Activated naive CD8-positive, alpha-beta T cell treated with anti-CD3 and anti-CD28 coated beads for 36 hours (primary cell): ENCODE results near the gene HUNK. TPM values are rescaled to one million over a fixed set of nuclear protein-coding genes. Genes with fewer than 3 reads are reported as not detected.

Experiments
- DNase-seq: peaks from one replicate; pipeline ENCODE4 v3.0.0; 2021
- H3K27ac Mint-ChIP-seq: one replicate; pipeline ENCODE4 v1.8.0; 2022; ENCODE audit warnings: mild to moderate bottlenecking, moderate library complexity, mixed read lengths
- H3K27me3 Mint-ChIP-seq: one replicate; pipeline ENCODE4 v1.8.0; 2022; ENCODE audit warnings: mild to moderate bottlenecking, mixed read lengths
- H3K36me3 Mint-ChIP-seq: one replicate; pipeline ENCODE4 v1.8.0; 2021; ENCODE audit warnings: mild to moderate bottlenecking, mixed read lengths
- H3K4me1 Mint-ChIP-seq: one replicate; pipeline ENCODE4 v1.8.0; 2021; ENCODE audit warnings: mixed read lengths
- H3K4me3 Mint-ChIP-seq: one replicate; pipeline ENCODE4 v1.8.0; 2022; ENCODE audit warnings: mild to moderate bottlenecking, moderate library complexity, mixed read lengths
- H3K9me3 Mint-ChIP-seq: one replicate; pipeline ENCODE4 v1.8.0; 2022; ENCODE audit warnings: mixed read lengths
- total RNA-seq, 2 experiments: library from RNA; stranded (reverse); gene quantifications; one replicate each; pipeline ENCODE4 v1.2.3, GENCODE V29; 2021

Gene HUNK
- total RNA-seq, 2 experiments from 2014 or later: 0.42 to 0.54 TPM

GRCh38 chr21:31879241-31879650 is 6.4 kb downstream of the HUNK start:
- H3K36me3 Mint-ChIP-seq: no peaks in the 10 kb centered on the region
- H3K4me1 Mint-ChIP-seq: no peaks in the 10 kb centered on the region
- H3K27me3 Mint-ChIP-seq: peaks cover 37% of the 10 kb centered on the region
- H3K4me3 Mint-ChIP-seq: no peak overlapping the region
- H3K9me3 Mint-ChIP-seq: no peaks in the 10 kb centered on the region
- no peak for DNase-seq
- no peak overlapping the region for H3K27ac Mint-ChIP-seq

DNA sequence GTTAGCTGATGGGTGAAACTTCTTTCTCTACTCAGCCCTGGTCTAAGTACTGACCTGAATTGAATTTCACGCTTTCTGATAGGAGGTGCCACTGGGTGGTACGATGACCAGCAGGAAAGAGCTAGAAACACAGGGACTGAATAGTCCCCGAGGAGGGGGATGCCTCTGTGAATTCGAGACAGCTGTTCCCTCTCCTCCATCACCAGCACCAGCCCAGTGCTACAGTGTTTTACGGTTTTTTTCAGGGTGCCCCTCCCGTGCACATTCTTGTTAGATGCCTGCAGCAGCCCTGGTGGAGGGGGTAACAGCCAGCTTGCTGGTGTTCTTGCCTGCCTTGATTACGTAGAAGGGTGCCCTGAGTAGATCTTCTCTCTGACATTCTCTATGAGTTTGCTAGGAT is 7.1 kb downstream of the HUNK start:
- Mint-ChIP-seq H3K4me1 (no peaks in the 10 kb centered on the region), H3K27ac (no peak overlapping the region), H3K9me3 (no peaks in the 10 kb centered on the region), H3K4me3 (no peak overlapping the region), H3K36me3 (no peaks in the 10 kb centered on the region), H3K27me3 (peaks cover 32% of the 10 kb centered on the region)
- DNase-seq: no peak

DNA sequence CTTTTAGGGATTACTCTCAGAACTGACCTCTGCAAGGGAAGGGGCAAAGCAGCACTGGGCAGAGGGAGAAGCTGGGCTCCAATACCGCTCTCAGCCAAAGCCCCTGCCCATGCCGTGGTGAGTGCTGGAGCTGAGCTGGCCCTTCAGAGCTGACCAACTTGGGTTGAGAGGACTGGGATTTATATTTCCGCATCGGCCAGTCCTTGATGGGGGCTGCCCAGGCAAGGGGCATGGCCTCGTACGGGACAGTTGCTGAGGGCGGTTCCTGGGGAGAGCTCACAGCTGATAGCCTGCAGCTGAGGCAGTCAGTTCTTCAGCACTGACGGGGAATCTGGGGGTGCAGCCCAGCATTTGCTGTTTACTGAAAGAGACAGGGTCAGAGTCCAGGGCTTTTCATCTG is 8.0 kb downstream of the HUNK start:
- H3K27ac Mint-ChIP-seq: no peak overlapping the region
- no peaks in the 10 kb centered on the region for H3K9me3 Mint-ChIP-seq
- no peak overlapping the region for H3K4me3 Mint-ChIP-seq
- H3K27me3 Mint-ChIP-seq: peaks cover 23% of the 10 kb centered on the region
- H3K4me1 Mint-ChIP-seq: no peaks in the 10 kb centered on the region
- DNase-seq: no peak
- H3K36me3 Mint-ChIP-seq: no peaks in the 10 kb centered on the region

DNA sequence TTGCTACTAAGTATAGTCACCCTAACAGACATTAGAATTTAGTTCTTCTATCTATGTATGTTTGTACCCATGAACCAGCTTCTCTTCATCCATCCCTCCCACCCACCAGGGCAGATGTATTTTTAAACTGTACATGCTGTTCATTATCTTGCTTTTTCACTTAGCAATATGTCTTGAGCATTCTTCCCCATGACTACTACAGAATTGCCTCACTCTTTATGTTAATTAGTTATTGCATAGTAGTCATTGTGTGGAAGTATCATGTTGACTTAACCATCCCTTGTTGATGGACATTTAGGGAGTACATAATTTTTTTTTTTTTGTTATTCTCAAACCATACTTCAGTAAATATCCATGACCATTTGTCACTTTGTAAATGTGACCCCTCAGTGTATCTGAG is 9.9 kb downstream of the HUNK start:
- DNase-seq: no peak
- no peaks in the 10 kb centered on the region for H3K4me1 Mint-ChIP-seq
- peaks cover 11% of the 10 kb centered on the region for H3K27me3 Mint-ChIP-seq
- H3K36me3 Mint-ChIP-seq: no peaks in the 10 kb centered on the region
- H3K27ac Mint-ChIP-seq: no peak overlapping the region
- H3K4me3 Mint-ChIP-seq: no peak overlapping the region
- H3K9me3 Mint-ChIP-seq: no peaks in the 10 kb centered on the region

DNA sequence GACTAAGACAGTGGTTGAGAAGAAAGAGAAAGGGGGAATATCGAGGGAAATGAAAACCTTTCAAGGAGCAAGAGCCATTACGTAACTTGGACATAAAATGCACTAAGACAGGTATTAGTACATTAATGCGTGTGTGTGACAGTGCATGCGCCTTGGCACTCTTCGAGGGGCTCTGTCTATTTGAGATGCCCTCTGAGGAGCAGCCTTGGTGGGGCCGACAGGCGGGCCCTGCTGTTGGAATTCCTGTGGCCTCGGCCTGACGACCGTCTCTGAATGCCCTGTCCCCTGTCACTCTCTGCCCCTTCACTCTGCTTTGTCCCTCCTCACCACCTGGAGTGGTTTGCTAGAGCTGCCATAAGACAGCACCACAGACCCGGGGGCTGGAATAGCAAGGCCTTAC is 12.3 kb downstream of the HUNK start:
- Mint-ChIP-seq H3K36me3 (no peaks in the 10 kb centered on the region), H3K27ac (no peak overlapping the region), H3K4me1 (no peaks in the 10 kb centered on the region), H3K9me3 (no peaks in the 10 kb centered on the region), H3K27me3 (peaks cover 5% of the 10 kb centered on the region), H3K4me3 (no peak overlapping the region)
- no peak for DNase-seq

- no peak overlapping the region for H3K27ac Mint-ChIP-seq
- no peak overlapping the region for H3K4me3 Mint-ChIP-seq
- no peaks in the 10 kb centered on the region for H3K4me1 Mint-ChIP-seq
- DNase-seq: no peak
- no peaks in the 10 kb centered on the region for H3K9me3 Mint-ChIP-seq
- H3K27me3 Mint-ChIP-seq: no peaks in the 10 kb centered on the region
- H3K36me3 Mint-ChIP-seq: no peaks in the 10 kb centered on the region
These were observed 14.1 kb downstream of the HUNK start for GRCh38 chr21:31886915-31887314.

- no peak for DNase-seq
- no peak overlapping the region for H3K27ac Mint-ChIP-seq
- H3K4me1 Mint-ChIP-seq: no peaks in the 10 kb centered on the region
These were observed 14.6 kb downstream of the HUNK start for GRCh38 chr21:31887391-31887841.

DNA sequence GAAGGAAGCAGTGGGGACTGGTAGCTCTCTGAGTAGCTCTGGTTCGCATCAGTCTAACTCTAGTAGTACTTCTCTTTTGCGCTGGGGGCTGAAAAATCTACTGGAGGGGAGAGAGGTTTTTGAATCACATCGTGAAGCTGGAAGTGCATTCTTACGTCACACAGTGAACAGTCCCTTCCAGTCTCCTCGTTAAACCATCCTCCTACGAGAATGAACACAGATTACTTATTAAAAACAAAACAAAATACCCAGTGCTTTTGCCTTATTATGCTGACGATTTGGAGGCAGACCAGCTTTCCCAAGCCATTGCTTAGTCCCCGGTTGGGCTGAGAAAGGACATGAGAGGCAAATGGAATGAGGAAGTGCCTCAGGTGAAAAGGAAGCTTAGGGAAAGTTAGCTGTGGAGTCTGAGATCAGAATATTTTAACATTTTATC is 16.1 kb downstream of the HUNK start:
- Mint-ChIP-seq H3K36me3 (no peaks in the 10 kb centered on the region), H3K9me3 (no peaks in the 10 kb centered on the region), H3K27ac (no peak overlapping the region), H3K4me1 (no peaks in the 10 kb centered on the region), H3K4me3 (no peak overlapping the region), H3K27me3 (peaks cover 3% of the 10 kb centered on the region)
- DNase-seq: no peak

More at GRCh38 chr21:31887391-31887841, 14.6 kb downstream of the HUNK start:
- no peak overlapping the region for H3K4me3 Mint-ChIP-seq
- no peaks in the 10 kb centered on the region for H3K27me3 Mint-ChIP-seq
- no peaks in the 10 kb centered on the region for H3K36me3 Mint-ChIP-seq
- no peaks in the 10 kb centered on the region for H3K9me3 Mint-ChIP-seq

GRCh38 chr21:31889460-31889859 is 16.6 kb downstream of the HUNK start:
- Mint-ChIP-seq H3K36me3 (no peaks in the 10 kb centered on the region), H3K4me1 (no peaks in the 10 kb centered on the region), H3K27ac (no peak overlapping the region), H3K9me3 (no peaks in the 10 kb centered on the region), H3K27me3 (peaks cover 3% of the 10 kb centered on the region), H3K4me3 (no peak overlapping the region)
- DNase-seq: no peak

- Mint-ChIP-seq H3K9me3 (no peaks in the 10 kb centered on the region), H3K4me3 (no peak overlapping the region), H3K4me1 (peaks cover 3% of the 10 kb centered on the region), H3K27me3 (peaks cover 3% of the 10 kb centered on the region), H3K27ac (no peak overlapping the region), H3K36me3 (no peaks in the 10 kb centered on the region)
- no peak for DNase-seq
These were observed 19.9 kb downstream of the HUNK start for GRCh38 chr21:31892686-31893085.

- Mint-ChIP-seq H3K4me1 (peaks cover 7% of the 10 kb centered on the region), H3K4me3 (no peak overlapping the region), H3K27ac (no peak overlapping the region), H3K27me3 (peaks cover 3% of the 10 kb centered on the region), H3K9me3 (no peaks in the 10 kb centered on the region), H3K36me3 (no peaks in the 10 kb centered on the region)
- no peak for DNase-seq
These were observed 21.1 kb downstream of the HUNK start for GRCh38 chr21:31893851-31894415.

DNA sequence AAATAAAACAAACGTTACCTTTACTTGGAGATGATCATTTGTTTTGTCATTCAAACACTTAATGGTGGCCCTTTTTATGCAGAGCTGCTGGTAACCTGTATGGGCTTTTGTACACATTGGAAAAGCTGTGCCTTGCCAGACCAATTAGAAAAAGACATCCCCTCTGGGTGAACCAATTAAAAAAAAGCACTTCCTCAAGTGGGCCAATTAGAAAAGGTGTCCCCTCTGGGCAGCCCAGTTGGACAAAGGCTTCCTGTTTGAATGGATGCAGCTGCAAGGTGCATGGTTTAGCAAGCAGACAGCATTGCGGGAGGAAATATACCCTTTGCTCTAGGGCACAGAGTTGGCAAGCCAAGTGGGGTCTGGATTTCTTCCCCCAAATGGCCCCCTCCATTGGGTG is 21.6 kb downstream of the HUNK start:
- Mint-ChIP-seq H3K27ac (no peak overlapping the region), H3K9me3 (no peaks in the 10 kb centered on the region), H3K27me3 (peaks cover 3% of the 10 kb centered on the region), H3K4me3 (no peak overlapping the region), H3K36me3 (no peaks in the 10 kb centered on the region), H3K4me1 (peaks cover 8% of the 10 kb centered on the region)
- no peak for DNase-seq

GRCh38 chr21:31895077-31895835 is 22.4 kb downstream of the HUNK start:
- Mint-ChIP-seq H3K4me1 (peaks cover 8% of the 10 kb centered on the region), H3K9me3 (no peaks in the 10 kb centered on the region), H3K27me3 (peaks cover 6% of the 10 kb centered on the region), H3K36me3 (no peaks in the 10 kb centered on the region), H3K4me3 (no peak overlapping the region), H3K27ac (no peak overlapping the region)
- DNase-seq: no peak

DNA sequence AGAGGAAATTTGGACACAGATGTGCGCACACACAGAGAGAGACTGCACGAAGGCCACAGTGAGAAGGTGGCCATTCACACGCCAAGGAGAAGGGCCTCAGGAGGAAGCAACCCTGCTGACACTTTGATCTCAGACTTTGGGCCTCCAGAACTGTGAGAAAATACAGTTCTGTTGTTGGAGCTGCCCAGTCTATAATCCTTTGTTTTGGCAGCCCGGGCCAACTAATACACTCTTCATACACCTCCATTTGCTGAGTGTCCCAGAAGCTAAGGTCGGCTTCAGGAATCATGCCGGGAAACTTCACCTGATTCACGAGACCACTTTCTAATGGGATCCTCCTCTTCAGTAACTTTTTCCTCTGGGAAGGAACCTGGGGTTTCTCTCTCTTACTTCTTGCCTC is 23.2 kb downstream of the HUNK start:
- DNase-seq: no peak
- Mint-ChIP-seq H3K4me3 (no peak overlapping the region), H3K4me1 (peaks cover 8% of the 10 kb centered on the region), H3K36me3 (no peaks in the 10 kb centered on the region), H3K27ac (no peak overlapping the region), H3K9me3 (no peaks in the 10 kb centered on the region), H3K27me3 (peaks cover 6% of the 10 kb centered on the region)

- Mint-ChIP-seq H3K27me3 (peaks cover 6% of the 10 kb centered on the region), H3K9me3 (no peaks in the 10 kb centered on the region), H3K27ac (no peak overlapping the region), H3K36me3 (no peaks in the 10 kb centered on the region), H3K4me3 (no peak overlapping the region), H3K4me1 (peaks cover 8% of the 10 kb centered on the region)
- no peak for DNase-seq
These were observed 24.5 kb downstream of the HUNK start for GRCh38 chr21:31897311-31897710.
